OCI-LY7 (cell line): ENCODE measurements around the gene MYEOV. TPM values are rescaled to one million over a fixed set of nuclear protein-coding genes. Genes with fewer than 3 reads are reported as not detected.

Experiments used
- BruUV-seq: library from RNA; stranded (reverse); fragments of 400-500 nt; replicated peaks from 2 replicates; lab custom pipeline; 2021; lab: Mats Ljungman, UMichigan
- CTCF ChIA-PET: fragments of 300-600 bp; sonication (Branson Sonifier 250); formaldehyde crosslinking; loops from one replicate; lab custom pipeline; 2022; ENCODE audit warnings: antibody characterized with exemption; ENCODE audit not compliant: unreplicated experiment; lab: Charles Lee
- POLR2A ChIA-PET: fragments of 300-600 bp; sonication (Branson Sonifier 250); formaldehyde crosslinking; loops from one replicate; lab custom pipeline; 2022; ENCODE audit warnings: antibody characterized with exemption; lab: Charles Lee
- DNase-seq: peaks from one replicate; pipeline ENCODE4 v3.0.0-alpha.2; 2015; ENCODE audit warnings: low spot score
- H2AFZ ChIP-seq: fragments of 200-600 bp; sonication (generic), shearing (Covaris generic); 2 replicates; pipeline ENCODE4 v1.6.1; 2014; ENCODE audit warnings: mild to moderate bottlenecking, antibody characterized with exemption, low read length, moderate library complexity
- H3K27ac ChIP-seq: fragments of 200-600 bp; sonication (generic); 2 replicates; pipeline ENCODE4 v1.5.1; 2014; ENCODE audit warnings: mixed run types, low read depth, mild to moderate bottlenecking, moderate library complexity, low read length, inconsistent platforms; ENCODE audit not compliant: poor library complexity, severe bottlenecking
- H3K36me3 ChIP-seq: fragments of 200-600 bp; sonication (generic); 2 replicates; pipeline ENCODE4 v1.6.1; 2014; ENCODE audit warnings: mild to moderate bottlenecking, antibody characterized with exemption, low read length, moderate library complexity, mixed read lengths; ENCODE audit not compliant: insufficient read depth
- H3K4me1 ChIP-seq: fragments of 200-600 bp; sonication (generic); 2 replicates; pipeline ENCODE4 v1.5.1; 2014; ENCODE audit warnings: mild to moderate bottlenecking, low read length; ENCODE audit not compliant: insufficient read depth, poor library complexity, severe bottlenecking
- H3K4me2 ChIP-seq: fragments of 200-600 bp; sonication (generic); 2 replicates; pipeline ENCODE4 v1.6.1; 2014; ENCODE audit warnings: mild to moderate bottlenecking, low read length
- H3K4me3 ChIP-seq: fragments of 200-600 bp; sonication (generic); 2 replicates; pipeline ENCODE4 v1.5.1; 2014; ENCODE audit warnings: mild to moderate bottlenecking, low read depth, low read length; ENCODE audit not compliant: poor library complexity, severe bottlenecking
- H3K79me2 ChIP-seq: fragments of 200-600 bp; sonication (generic); 2 replicates; pipeline ENCODE4 v1.6.1; 2016; ENCODE audit warnings: low read depth, mild to moderate bottlenecking, low read length, moderate library complexity, mixed read lengths; ENCODE audit not compliant: insufficient read depth
- H3K9me2 ChIP-seq: fragments of 200-600 bp; sonication (generic); 2 replicates; pipeline ENCODE4 v1.6.1; 2016; ENCODE audit warnings: mild to moderate bottlenecking, low read length, mixed read lengths; ENCODE audit not compliant: insufficient read depth
- H3K9me3 ChIP-seq: fragments of 200-600 bp; sonication (generic); 2 replicates; pipeline ENCODE4 v1.6.1; 2014; ENCODE audit warnings: mild to moderate bottlenecking, mixed run types, low read length, mixed read lengths
- H4K20me1 ChIP-seq: fragments of 200-600 bp; sonication (generic); 2 replicates; pipeline ENCODE4 v1.6.1; 2014; ENCODE audit warnings: mild to moderate bottlenecking, antibody characterized with exemption, low read length, moderate library complexity, mixed read lengths; ENCODE audit not compliant: insufficient read depth
- CTCF ChIP-seq: fragments of 200-600 bp; sonication (generic); conservative IDR thresholded peaks from 2 replicates; pipeline ENCODE4 v1.5.1; 2014; ENCODE audit warnings: mild to moderate bottlenecking, antibody characterized with exemption, low read length, moderate library complexity, mixed read lengths
- EZH2phosphoT487 ChIP-seq: fragments of 200-600 bp; sonication (generic); IDR thresholded peaks from 2 replicates; pipeline ENCODE4 v1.6.1; 2018; ENCODE audit warnings: low read depth, borderline replicate concordance, mild to moderate bottlenecking, mixed run types, antibody characterized with exemption, low read length, moderate library complexity, mixed read lengths
- intact Hi-C: fragments of 100-400 bp; cut with micrococcal nuclease; formaldehyde crosslinking; loops from one replicate; pipeline ENCODE4 v1.10.0; 2022; ENCODE audit not compliant: unreplicated experiment
- total RNA-seq, 2 experiments: library from RNA; depleted of rRNA in 1 of 2; stranded (reverse); fragments of >200 nt in 1 of 2; shearing (Covaris generic) in 1 of 2; gene quantifications; 2 replicates each; pipeline ENCODE4 v1.2.3, GENCODE V29; 2014 to 2022

The MYEOV gene
- total RNA-seq, 2 experiments from 2014 or later, result 3.2 to 7.7 TPM

- H3K27ac ChIP-seq, result no peak overlapping the region
- H3K4me3 ChIP-seq, result no peak overlapping the region
- no peak for TF ChIP-seq EZH2phosphoT487
- no peak for TF ChIP-seq CTCF
- no peak overlapping the region for H3K4me2 ChIP-seq
- peaks cover 12% of the 10 kb centered on the region for H3K4me1 ChIP-seq
- H3K79me2 ChIP-seq, result no peaks in the 10 kb centered on the region
- POLR2A ChIA-PET, result no interaction called here
- H2AFZ ChIP-seq, result no peak overlapping the region
- no TSS peak for BruUV-seq
- DNase-seq, result no peak
- H3K9me3 ChIP-seq, result no peaks in the 10 kb centered on the region
- CTCF ChIA-PET, result no interaction called here
- no peaks in the 10 kb centered on the region for H3K9me2 ChIP-seq
- intact Hi-C loops, result no loop called here
- H3K36me3 ChIP-seq, result no peaks in the 10 kb centered on the region
- no peaks in the 10 kb centered on the region for H4K20me1 ChIP-seq
These were observed 10.5 kb upstream of the MYEOV start for GRCh38 chr11:69283446-69283845.

- H3K9me3 ChIP-seq, result no peaks in the 10 kb centered on the region
- H3K79me2 ChIP-seq, result no peaks in the 10 kb centered on the region
- no peak overlapping the region for H3K4me3 ChIP-seq
- H3K36me3 ChIP-seq, result no peaks in the 10 kb centered on the region
- no peak for DNase-seq
- intact Hi-C loops, result no loop called here
- no peak for TF ChIP-seq EZH2phosphoT487
- TF ChIP-seq CTCF, result no peak
- no peak overlapping the region for H3K4me2 ChIP-seq
- no TSS peak for BruUV-seq
- CTCF ChIA-PET, result interaction anchor here (0.6 kb wide), 1 partner anchor 454 kb away, joined by 3 read pairs; no protein-coding TSS in a partner anchor
- H4K20me1 ChIP-seq, result no peaks in the 10 kb centered on the region
- no peak overlapping the region for H3K27ac ChIP-seq
- H3K4me1 ChIP-seq, result peaks cover 19% of the 10 kb centered on the region
- POLR2A ChIA-PET, result no interaction called here
- no peak overlapping the region for H2AFZ ChIP-seq
- no peaks in the 10 kb centered on the region for H3K9me2 ChIP-seq
These were observed 9.9 kb upstream of the MYEOV start for GRCh38 chr11:69284081-69284511.

- H3K36me3 ChIP-seq, result no peaks in the 10 kb centered on the region
- DNase-seq, result no peak
- no peak overlapping the region for H3K4me3 ChIP-seq
- BruUV-seq, result no TSS peak
- TF ChIP-seq CTCF, result no peak
- TF ChIP-seq EZH2phosphoT487, result no peak
- no peaks in the 10 kb centered on the region for H3K79me2 ChIP-seq
- H3K4me2 ChIP-seq, result no peak overlapping the region
- no peak overlapping the region for H2AFZ ChIP-seq
- H3K9me2 ChIP-seq, result no peaks in the 10 kb centered on the region
- H4K20me1 ChIP-seq, result no peaks in the 10 kb centered on the region
- H3K9me3 ChIP-seq, result no peaks in the 10 kb centered on the region
- ChIA-PET POLR2A (no interaction called here), CTCF (no interaction called here)
- peaks cover 24% of the 10 kb centered on the region for H3K4me1 ChIP-seq
- intact Hi-C loops, result no loop called here
- H3K27ac ChIP-seq, result no peak overlapping the region
These were observed 8.9 kb upstream of the MYEOV start for GRCh38 chr11:69285091-69285490.
